H1 (cell line): ENCODE results near the gene NOL12.

Source experiments
- BRCA1 ChIP-seq: IDR thresholded peaks from 2 replicates; pipeline ENCODE4 v1.6.1; 2012; ENCODE audit warnings: low read depth, low read length, improper control_type of control experiment
- CTCF ChIP-seq, 3 experiments: IDR thresholded peaks; 1 replicate in 2 of 3; 2 replicates in 1 of 3; pipeline versions ENCODE4 v1.5.1 to v1.6.1; 2011; ENCODE audit warnings: low read length in 3 of 3, mild to moderate bottlenecking in 3 of 3, inconsistent platforms in 2 of 3, low read depth in 1 of 3, moderate library complexity in 1 of 3; ENCODE audit not compliant: insufficient read depth in 1 of 3; ENCODE audit errors: control extremely low read depth in 1 of 3
- POLR2A ChIP-seq, 2 experiments: IDR thresholded peaks; 1 replicate in 1 of 2; 2 replicates in 1 of 2; pipeline ENCODE4 v1.6.1; 2011; ENCODE audit warnings: low read depth in 2 of 2, low read length in 2 of 2, mild to moderate bottlenecking in 2 of 2; ENCODE audit errors: control extremely low read depth in 1 of 2

- no peak; a peak in 1 of 3 replicates for TF ChIP-seq POLR2A (IDR thresholded peaks at IDR 0.05; ENCODE audit: control extremely low read depth in 1 of 2, low read depth in 2 of 2, low read length in 2 of 2)
- TF ChIP-seq BRCA1 = no peak
- TF ChIP-seq CTCF (IDR thresholded peaks at IDR 0.05; ENCODE audit: control extremely low read depth in 1 of 3, insufficient read depth in 1 of 3, low read depth in 1 of 3, low read length in 3 of 3) = no peak
Measured at GRCh38 chr22:37677493-37677974, 8.6 kb upstream of the NOL12 start.
